Loucy (cell line): Measurements from ENCODE around the gene STX5.
A peak's percentile ranks its signal among the peaks of the same experiment; 100 is the strongest.

Experiments
- H2AFZ ChIP-seq: fragments of 200-600 bp; sonication (generic); 2 replicates; pipeline ENCODE4 v1.6.0; 2016; ENCODE audit warnings: antibody characterized with exemption, mild to moderate bottlenecking, low read length, moderate library complexity
- H3F3A ChIP-seq: fragments of 200-600 bp; 2 replicates; pipeline ENCODE4 v1.6.0; 2016; ENCODE audit warnings: antibody characterized with exemption, low read depth, mild to moderate bottlenecking
- H3K27me3 ChIP-seq: fragments of 200-600 bp; sonication (generic); 2 replicates; pipeline ENCODE4 v1.6.1; 2014; ENCODE audit warnings: low read length, mild to moderate bottlenecking; ENCODE audit not compliant: insufficient read depth, poor library complexity, severe bottlenecking
- H3K36me3 ChIP-seq: fragments of 200-600 bp; sonication (generic); 2 replicates; pipeline ENCODE4 v1.6.1; 2016; ENCODE audit warnings: low read length; ENCODE audit not compliant: insufficient read depth
- H3K4me1 ChIP-seq: fragments of 200-600 bp; sonication (generic); 2 replicates; pipeline ENCODE4 v1.5.1; 2014; ENCODE audit warnings: low read length, mild to moderate bottlenecking; ENCODE audit not compliant: insufficient read depth, poor library complexity, severe bottlenecking
- H3K4me2 ChIP-seq: fragments of 200-600 bp; sonication (generic); 2 replicates; pipeline ENCODE4 v1.6.0; 2014; ENCODE audit warnings: antibody characterized with exemption, low read length, low read depth, mild to moderate bottlenecking; ENCODE audit not compliant: poor library complexity, severe bottlenecking
- H3K4me3 ChIP-seq: fragments of 200-600 bp; sonication (generic); 2 replicates; pipeline ENCODE4 v1.5.1; 2014; ENCODE audit warnings: low read length, mild to moderate bottlenecking, mixed read lengths; ENCODE audit not compliant: poor library complexity, severe bottlenecking
- H3K79me2 ChIP-seq: fragments of 200-600 bp; sonication (generic); 2 replicates; pipeline ENCODE4 v1.6.1; 2014; ENCODE audit warnings: low read length; ENCODE audit not compliant: insufficient read depth
- H3K9ac ChIP-seq: fragments of 200-600 bp; sonication (generic); 2 replicates; pipeline ENCODE4 v1.6.0; 2014; ENCODE audit warnings: mild to moderate bottlenecking, low read depth, low read length, moderate library complexity; ENCODE audit not compliant: poor library complexity, severe bottlenecking
- H3K9me2 ChIP-seq: fragments of 200-600 bp; sonication (generic); replicated peaks from 2 replicates; pipeline ENCODE4 v1.6.1; 2016; ENCODE audit warnings: low read depth, low read length, mixed read lengths
- H3K9me3 ChIP-seq: fragments of 200-600 bp; sonication (generic); 2 replicates; pipeline ENCODE4 v1.6.1; 2014; ENCODE audit warnings: mild to moderate bottlenecking, antibody characterized with exemption, low read length, low read depth; ENCODE audit not compliant: insufficient read depth
- H4K20me1 ChIP-seq: fragments of 200-600 bp; sonication (generic); 2 replicates; pipeline ENCODE4 v1.6.0; 2014; ENCODE audit warnings: antibody characterized with exemption, low read length, mild to moderate bottlenecking; ENCODE audit not compliant: insufficient read depth, poor library complexity, severe bottlenecking
- EZH2phosphoT487 ChIP-seq: fragments of 200-600 bp; IDR thresholded peaks from 2 replicates; pipeline ENCODE4 v1.6.1; 2018; ENCODE audit warnings: antibody characterized with exemption, mild to moderate bottlenecking, moderate library complexity, borderline replicate concordance
- TF ChIP-seq, protein P1 (sequence below): fragments of 200-600 bp; sonication (generic); conservative IDR thresholded peaks from 2 replicates; pipeline ENCODE4 v1.5.1; 2014; ENCODE audit warnings: mild to moderate bottlenecking, antibody characterized with exemption, low read length

STX5 gene

DNA sequence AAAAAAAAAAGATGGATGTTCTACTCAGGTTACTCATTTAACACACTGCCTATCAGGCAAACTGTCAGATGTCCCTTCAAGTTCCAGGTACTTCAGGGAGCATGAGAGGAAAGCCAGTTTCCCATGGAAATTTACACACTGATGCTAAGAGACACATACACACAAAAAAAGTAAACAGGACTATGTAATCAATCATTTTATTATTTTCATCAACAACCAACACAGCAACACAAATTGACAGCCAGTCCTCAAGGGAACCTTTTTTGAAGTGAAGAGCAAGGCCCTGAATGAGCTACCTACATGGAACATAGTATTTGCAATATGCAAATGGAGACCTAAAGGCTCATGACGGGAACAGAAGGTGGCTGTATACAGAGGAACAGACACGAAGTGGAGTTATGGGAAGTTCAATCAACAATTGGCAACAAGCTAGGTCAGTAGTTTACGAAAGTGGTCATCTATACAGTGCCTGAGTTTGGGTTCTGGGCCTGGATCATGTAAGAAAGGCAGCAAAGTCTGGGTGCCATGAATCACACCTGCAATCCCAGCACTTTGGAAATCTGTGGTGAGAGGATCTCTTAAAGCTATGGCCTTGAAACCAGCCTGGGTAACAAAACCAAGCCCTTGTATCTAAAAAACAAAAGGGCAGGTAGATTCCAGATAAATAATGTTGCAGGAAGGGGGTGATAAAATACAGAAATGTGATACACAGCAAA lies 20.1 kb upstream of the STX5 start:
- Histone ChIP-seq H3K9me3 (no peaks in the 10 kb centered on the region), H3F3A (peaks cover 26% of the 10 kb centered on the region; the same call in 1 of the 2 replicates), H3K36me3 (peaks cover 40% of the 10 kb centered on the region), H3K4me3 (peak overlapping the region; percentile 90), H3K27me3 (peaks cover 11% of the 10 kb centered on the region), H3K9me2 (no peaks in the 10 kb centered on the region), H3K9ac (peak overlapping the region; percentile 99), H4K20me1 (peaks cover 43% of the 10 kb centered on the region), H3K4me2 (peak overlapping the region; percentile 98), H3K4me1 (peaks cover 29% of the 10 kb centered on the region), H3K79me2 (peaks cover 55% of the 10 kb centered on the region), H2AFZ (no peak overlapping the region)
- TF ChIP-seq, protein P1, sequence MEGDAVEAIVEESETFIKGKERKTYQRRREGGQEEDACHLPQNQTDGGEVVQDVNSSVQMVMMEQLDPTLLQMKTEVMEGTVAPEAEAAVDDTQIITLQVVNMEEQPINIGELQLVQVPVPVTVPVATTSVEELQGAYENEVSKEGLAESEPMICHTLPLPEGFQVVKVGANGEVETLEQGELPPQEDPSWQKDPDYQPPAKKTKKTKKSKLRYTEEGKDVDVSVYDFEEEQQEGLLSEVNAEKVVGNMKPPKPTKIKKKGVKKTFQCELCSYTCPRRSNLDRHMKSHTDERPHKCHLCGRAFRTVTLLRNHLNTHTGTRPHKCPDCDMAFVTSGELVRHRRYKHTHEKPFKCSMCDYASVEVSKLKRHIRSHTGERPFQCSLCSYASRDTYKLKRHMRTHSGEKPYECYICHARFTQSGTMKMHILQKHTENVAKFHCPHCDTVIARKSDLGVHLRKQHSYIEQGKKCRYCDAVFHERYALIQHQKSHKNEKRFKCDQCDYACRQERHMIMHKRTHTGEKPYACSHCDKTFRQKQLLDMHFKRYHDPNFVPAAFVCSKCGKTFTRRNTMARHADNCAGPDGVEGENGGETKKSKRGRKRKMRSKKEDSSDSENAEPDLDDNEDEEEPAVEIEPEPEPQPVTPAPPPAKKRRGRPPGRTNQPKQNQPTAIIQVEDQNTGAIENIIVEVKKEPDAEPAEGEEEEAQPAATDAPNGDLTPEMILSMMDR: no peak
- TF ChIP-seq EZH2phosphoT487: no peak

GRCh38 chr11:62850911-62851806 lies 19.3 kb upstream of the STX5 start:
- peaks cover 11% of the 10 kb centered on the region for H3K27me3 ChIP-seq
- peaks cover 40% of the 10 kb centered on the region for H3K36me3 ChIP-seq
- H3F3A ChIP-seq: peaks cover 26% of the 10 kb centered on the region; the same call in 1 of the 2 replicates
- H3K9me3 ChIP-seq: no peaks in the 10 kb centered on the region
- H3K9ac ChIP-seq: peak overlapping the region; percentile 99
- peak overlapping the region; percentile 98 for H3K4me2 ChIP-seq
- no peaks in the 10 kb centered on the region for H3K9me2 ChIP-seq
- no peak overlapping the region for H3K4me3 ChIP-seq
- TF ChIP-seq, protein P1: no peak
- TF ChIP-seq EZH2phosphoT487: no peak
- H4K20me1 ChIP-seq: peaks cover 43% of the 10 kb centered on the region
- H3K79me2 ChIP-seq: peaks cover 47% of the 10 kb centered on the region
- no peak overlapping the region for H2AFZ ChIP-seq
- H3K4me1 ChIP-seq: peaks cover 25% of the 10 kb centered on the region

- Histone ChIP-seq H3K4me1 (peaks cover 9% of the 10 kb centered on the region), H3K27me3 (no peaks in the 10 kb centered on the region), H3F3A (peaks cover 21% of the 10 kb centered on the region; the same call in 1 of the 2 replicates), H3K9me2 (no peaks in the 10 kb centered on the region), H3K36me3 (peaks cover 16% of the 10 kb centered on the region), H3K4me3 (no peak overlapping the region), H3K79me2 (peaks cover 17% of the 10 kb centered on the region), H3K4me2 (no peak overlapping the region), H4K20me1 (peaks cover 15% of the 10 kb centered on the region), H2AFZ (no peak overlapping the region), H3K9me3 (no peaks in the 10 kb centered on the region), H3K9ac (no peak overlapping the region)
- TF ChIP-seq EZH2phosphoT487: no peak
- TF ChIP-seq, protein P1: no peak
These were observed 16.0 kb upstream of the STX5 start for GRCh38 chr11:62847767-62848314.
